ENCODE results near the gene CCDC34. TPM values are rescaled to one million over a fixed set of nuclear protein-coding genes. Genes with fewer than 3 reads are reported as not detected.
A peak's percentile ranks its signal among the peaks of the same experiment; 100 is the strongest.

CCDC34 gene
- total and polyA plus RNA-seq, 2 of the 4 experiments (the other 2 are of a cell fraction): 2.5 to 4.5 TPM

DNA sequence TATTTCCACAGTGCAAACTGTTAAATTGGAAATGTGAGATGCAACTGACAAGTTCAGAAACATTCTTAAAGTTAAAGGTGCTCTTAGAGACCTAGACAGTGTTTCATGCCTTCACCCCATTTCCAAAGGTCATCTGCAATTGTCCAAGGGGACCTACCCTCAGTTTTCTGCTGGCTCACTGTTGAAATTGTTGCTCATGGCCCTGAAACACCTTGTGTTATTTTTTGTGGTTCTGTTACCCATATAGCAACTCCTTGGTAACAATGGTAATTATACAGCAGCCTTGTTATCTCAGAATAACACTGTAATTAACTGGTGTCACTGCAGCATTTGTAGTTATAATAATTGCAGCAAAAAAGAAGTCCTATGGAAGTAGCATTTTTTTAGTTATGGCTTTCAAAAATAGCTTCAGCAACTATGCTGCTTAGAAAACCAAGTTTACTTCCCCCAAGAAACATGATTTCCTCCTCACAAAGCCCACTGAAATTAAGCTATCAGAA lies 49.2 kb upstream of the CCDC34 start (continued):
- TF ChIP-seq MAZ (IDR thresholded peaks at IDR 0.05; ENCODE audit: borderline replicate concordance, low read depth, low read length) (no peak), MAFK (IDR thresholded peaks at IDR 0.05; ENCODE audit: low read depth, low read length) (no peak)
- TF ChIP-seq, protein P1, sequence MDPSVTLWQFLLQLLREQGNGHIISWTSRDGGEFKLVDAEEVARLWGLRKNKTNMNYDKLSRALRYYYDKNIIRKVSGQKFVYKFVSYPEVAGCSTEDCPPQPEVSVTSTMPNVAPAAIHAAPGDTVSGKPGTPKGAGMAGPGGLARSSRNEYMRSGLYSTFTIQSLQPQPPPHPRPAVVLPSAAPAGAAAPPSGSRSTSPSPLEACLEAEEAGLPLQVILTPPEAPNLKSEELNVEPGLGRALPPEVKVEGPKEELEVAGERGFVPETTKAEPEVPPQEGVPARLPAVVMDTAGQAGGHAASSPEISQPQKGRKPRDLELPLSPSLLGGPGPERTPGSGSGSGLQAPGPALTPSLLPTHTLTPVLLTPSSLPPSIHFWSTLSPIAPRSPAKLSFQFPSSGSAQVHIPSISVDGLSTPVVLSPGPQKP (IDR thresholded peaks at IDR 0.05; ENCODE audit: borderline replicate concordance, low read depth, low read length): no peak

GRCh38 chr11:27411328-27411727 lies 48.3 kb upstream of the CCDC34 start:
- CTCF ChIA-PET: interaction anchor here (1.4 kb wide), 1 partner anchor 10 kb away, joined by 5 read pairs; no protein-coding TSS in a partner anchor
- Histone ChIP-seq H3K18ac (ENCODE audit: low read depth, low read length) (no peak overlapping the region), H3K4me3 (ENCODE audit: insufficient read depth, low read depth, low read length) (no peak overlapping the region), H3K4me2 (ENCODE audit: low read depth, low read length) (no peak overlapping the region), H3K14ac (replicated peaks; ENCODE audit: low read depth, low read length) (no peak overlapping the region), H3K27me3 (ENCODE audit: control insufficient read depth, insufficient read depth, low read length) (no peaks in the 10 kb centered on the region), H2AK5ac (ENCODE audit: low read depth, low read length) (no peak overlapping the region), H2BK120ac (ENCODE audit: low read depth, low read length) (no peak overlapping the region), H3K56ac (ENCODE audit: extremely low read depth, insufficient read depth, low read length) (no peak overlapping the region), H4K20me1 (ENCODE audit: insufficient read depth, low read length) (no peaks in the 10 kb centered on the region), H3K9me3 (ENCODE audit: control insufficient read depth, insufficient read depth, low read length) (no peaks in the 10 kb centered on the region), H4K91ac (ENCODE audit: insufficient read depth, low read depth, low read length) (no peak overlapping the region), H3K27ac (ENCODE audit: insufficient read depth, low read length) (no peak overlapping the region), H2AFZ (replicated peaks; ENCODE audit: low read length, poor library complexity) (no peak overlapping the region), H4K5ac (ENCODE audit: low read depth, low read length) (no peak overlapping the region), H3K4me1 (ENCODE audit: control insufficient read depth, insufficient read depth, low read length) (no peaks in the 10 kb centered on the region), H3K79me1 (ENCODE audit: low read depth in 1 of 2, low read length in 2 of 2) (0 out of 4 replicates have a peak, but pooled peaks cover 0 to 4% of the 10 kb centered on the region in 2 experiments), H3K23ac (ENCODE audit: low read depth, low read length) (no peak overlapping the region), H3K4ac (ENCODE audit: low read depth, low read length) (no peak overlapping the region), H3K9ac (ENCODE audit: low read depth, low read length) (no peak overlapping the region), H2BK20ac (ENCODE audit: low read depth, low read length) (no peak overlapping the region), H4K8ac (ENCODE audit: low read depth in 2 of 2, low read length in 2 of 2) (no peak overlapping the region), H3K36me3 (ENCODE audit: control insufficient read depth, insufficient read depth, low read length) (no peaks in the 10 kb centered on the region), H2BK15ac (ENCODE audit: low read depth, low read length) (no peak overlapping the region), H3K9me1 (ENCODE audit: insufficient read depth, low read length) (no peaks in the 10 kb centered on the region), H2AK9ac (replicated peaks; ENCODE audit: low read depth, low read length, poor library complexity) (no peak overlapping the region), H2BK5ac (ENCODE audit: low read depth, low read length, poor library complexity, severe bottlenecking) (no peak overlapping the region)
- ATAC-seq (ENCODE audit: low read depth) (no peak; the same call in 1 of the 2 replicates), DNase-seq (no peak)
- in situ Hi-C loops (cut with MboI; ENCODE audit: low sequenced_read_pairs) (no loop called here), intact Hi-C loops (cut with micrococcal nuclease) (no loop called here), dilution Hi-C loops (cut with HindIII; ENCODE audit: low sequenced_read_pairs, unreplicated experiment) (no loop called here)
- TF ChIP-seq MAFK (IDR thresholded peaks at IDR 0.05; ENCODE audit: low read depth, low read length): peak; percentile 95
- TF ChIP-seq RFX5 (IDR thresholded peaks at IDR 0.05; ENCODE audit: low read depth, low read length): no peak
- BruUV-seq (replicated peaks): no TSS peak
- POLR2A ChIA-PET (ENCODE audit: unreplicated experiment): no interaction called here

Data from IMR-90 (cell line).